BE2C (cell line): Measurements from ENCODE around the gene NAA20.

Source experiments
- DNase-seq: peaks from one replicate; pipeline ENCODE4 v3.0.0-alpha.2; 2020
- H3K27me3 ChIP-seq: fragments of 250-450 bp; sonication (Bioruptor Pico); 2 replicates; pipeline ENCODE4 v1.5.1; 2020; ENCODE audit warnings: mild to moderate bottlenecking
- H3K36me3 ChIP-seq: fragments of 250-450 bp; sonication (Bioruptor Pico); 2 replicates; pipeline ENCODE4 v1.5.1; 2020; ENCODE audit warnings: mild to moderate bottlenecking
- H3K4me1 ChIP-seq: fragments of 250-450 bp; sonication (Bioruptor Pico); 2 replicates; pipeline ENCODE4 v1.5.1; 2020
- H3K4me3 ChIP-seq: 2 replicates; pipeline ENCODE4 v1.5.1; 2011; ENCODE audit warnings: low read depth, low read length
- H3K9me3 ChIP-seq: fragments of 250-450 bp; sonication (Bioruptor Pico); 2 replicates; pipeline ENCODE4 v1.5.1; 2020
- TF ChIP-seq, protein P1 (sequence below): IDR thresholded peaks from 2 replicates; pipeline ENCODE4 v1.5.1; 2012; ENCODE audit warnings: mild to moderate bottlenecking, low read depth, low read length

NAA20 gene

GRCh38 chr20:20020908-20021307, 3.7 kb downstream of the NAA20 start:
- Histone ChIP-seq H3K4me3 (no peak overlapping the region), H3K27me3 (no peaks in the 10 kb centered on the region), H3K9me3 (no peaks in the 10 kb centered on the region), H3K36me3 (peaks cover 14% of the 10 kb centered on the region), H3K4me1 (no peaks in the 10 kb centered on the region)
- TF ChIP-seq, protein P1, sequence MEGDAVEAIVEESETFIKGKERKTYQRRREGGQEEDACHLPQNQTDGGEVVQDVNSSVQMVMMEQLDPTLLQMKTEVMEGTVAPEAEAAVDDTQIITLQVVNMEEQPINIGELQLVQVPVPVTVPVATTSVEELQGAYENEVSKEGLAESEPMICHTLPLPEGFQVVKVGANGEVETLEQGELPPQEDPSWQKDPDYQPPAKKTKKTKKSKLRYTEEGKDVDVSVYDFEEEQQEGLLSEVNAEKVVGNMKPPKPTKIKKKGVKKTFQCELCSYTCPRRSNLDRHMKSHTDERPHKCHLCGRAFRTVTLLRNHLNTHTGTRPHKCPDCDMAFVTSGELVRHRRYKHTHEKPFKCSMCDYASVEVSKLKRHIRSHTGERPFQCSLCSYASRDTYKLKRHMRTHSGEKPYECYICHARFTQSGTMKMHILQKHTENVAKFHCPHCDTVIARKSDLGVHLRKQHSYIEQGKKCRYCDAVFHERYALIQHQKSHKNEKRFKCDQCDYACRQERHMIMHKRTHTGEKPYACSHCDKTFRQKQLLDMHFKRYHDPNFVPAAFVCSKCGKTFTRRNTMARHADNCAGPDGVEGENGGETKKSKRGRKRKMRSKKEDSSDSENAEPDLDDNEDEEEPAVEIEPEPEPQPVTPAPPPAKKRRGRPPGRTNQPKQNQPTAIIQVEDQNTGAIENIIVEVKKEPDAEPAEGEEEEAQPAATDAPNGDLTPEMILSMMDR = no peak
- DNase-seq = no peak

DNA sequence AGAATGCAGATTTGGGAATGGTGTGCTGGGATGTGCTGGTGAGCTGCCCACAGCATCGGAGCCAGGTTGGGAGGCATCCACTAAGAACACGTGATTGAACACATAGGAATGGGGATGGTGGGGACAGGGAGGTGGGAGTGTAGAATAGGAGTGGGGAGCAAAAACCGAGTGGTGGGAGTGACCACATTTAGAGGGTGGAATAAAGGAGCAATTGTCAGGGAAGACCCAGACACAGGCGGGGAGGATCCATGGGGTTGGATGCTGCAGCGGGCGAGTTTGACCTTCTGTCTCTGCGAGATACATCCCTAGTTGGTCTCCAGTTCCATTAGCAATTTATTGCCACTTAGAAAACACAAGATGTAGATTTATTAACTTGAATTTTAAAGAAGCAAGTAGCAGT, 4.7 kb downstream of the NAA20 start:
- no peaks in the 10 kb centered on the region for H3K27me3 ChIP-seq
- H3K4me1 ChIP-seq = no peaks in the 10 kb centered on the region
- H3K4me3 ChIP-seq = no peak overlapping the region
- no peaks in the 10 kb centered on the region for H3K9me3 ChIP-seq
- H3K36me3 ChIP-seq = peaks cover 18% of the 10 kb centered on the region
- TF ChIP-seq, protein P1 = no peak
- no peak for DNase-seq

GRCh38 chr20:20022498-20022897, 5.3 kb downstream of the NAA20 start:
- no peaks in the 10 kb centered on the region for H3K27me3 ChIP-seq
- no peak overlapping the region for H3K4me3 ChIP-seq
- TF ChIP-seq, protein P1 = no peak
- H3K4me1 ChIP-seq = no peaks in the 10 kb centered on the region
- DNase-seq = no peak
- H3K9me3 ChIP-seq = no peaks in the 10 kb centered on the region
- peaks cover 24% of the 10 kb centered on the region for H3K36me3 ChIP-seq

DNA sequence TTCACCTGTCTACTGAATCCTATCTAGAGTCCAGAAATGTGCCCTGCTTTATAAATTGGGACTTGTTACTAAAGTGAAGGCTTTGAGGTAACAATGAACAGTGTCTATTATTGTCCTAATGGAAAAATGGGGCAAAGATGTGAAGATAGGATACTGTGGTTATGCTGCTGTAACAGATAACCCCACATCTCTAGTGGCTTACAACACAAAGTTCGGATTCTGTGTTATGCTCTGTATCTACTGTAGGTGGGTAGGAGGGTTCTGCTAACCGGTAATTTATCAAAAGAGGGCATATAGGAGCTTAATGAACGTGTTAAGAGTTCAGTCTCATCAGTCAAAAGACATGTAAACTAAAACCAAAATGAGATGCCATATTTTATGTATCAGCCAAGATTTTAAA, 6.2 kb downstream of the NAA20 start:
- H3K27me3 ChIP-seq = no peaks in the 10 kb centered on the region
- H3K4me1 ChIP-seq = no peaks in the 10 kb centered on the region
- no peaks in the 10 kb centered on the region for H3K9me3 ChIP-seq
- TF ChIP-seq, protein P1 = no peak
- H3K36me3 ChIP-seq = peaks cover 32% of the 10 kb centered on the region
- DNase-seq = no peak
- H3K4me3 ChIP-seq = no peak overlapping the region

- no peak for DNase-seq
- no peaks in the 10 kb centered on the region for H3K27me3 ChIP-seq
- no peaks in the 10 kb centered on the region for H3K9me3 ChIP-seq
- TF ChIP-seq, protein P1 = no peak
- H3K4me3 ChIP-seq = no peak overlapping the region
- H3K4me1 ChIP-seq = no peaks in the 10 kb centered on the region
- H3K36me3 ChIP-seq = peaks cover 39% of the 10 kb centered on the region
Measured at GRCh38 chr20:20024942-20025341, 7.8 kb downstream of the NAA20 start.

DNA sequence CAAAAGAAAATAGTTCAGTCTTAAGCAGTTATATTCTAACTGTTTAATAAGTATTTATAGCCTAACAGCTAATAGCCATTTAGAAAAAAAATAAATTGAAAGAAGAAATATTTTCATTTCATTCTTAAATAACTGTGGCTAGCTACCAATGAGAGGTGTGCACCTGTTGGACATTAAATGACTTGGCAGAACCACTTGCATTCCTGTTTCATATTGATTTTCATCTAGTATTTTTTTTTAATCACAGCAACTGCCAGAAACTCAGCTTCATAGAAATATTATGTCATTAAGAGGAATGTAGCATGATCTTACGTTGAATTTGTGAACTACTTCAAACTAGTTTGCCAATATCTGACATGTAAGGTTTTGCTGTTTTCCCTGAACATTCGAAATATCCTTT, 10.1 kb downstream of the NAA20 start:
- H3K36me3 ChIP-seq = peaks cover 56% of the 10 kb centered on the region
- DNase-seq = no peak
- H3K9me3 ChIP-seq = no peaks in the 10 kb centered on the region
- no peak overlapping the region for H3K4me3 ChIP-seq
- no peaks in the 10 kb centered on the region for H3K27me3 ChIP-seq
- no peaks in the 10 kb centered on the region for H3K4me1 ChIP-seq
- TF ChIP-seq, protein P1 = no peak
